ENCODE measurements around the gene ZFHX3. TPM values are rescaled to one million over a fixed set of nuclear protein-coding genes. Genes with fewer than 3 reads are reported as not detected.

The ZFHX3 gene
- total and polyA plus RNA-seq, 10 of the 15 experiments (the other 5 are each of a cell fraction or from before 2014, with no cell fraction given): 0.68 to 8.6 (median 2.0) TPM

DNA sequence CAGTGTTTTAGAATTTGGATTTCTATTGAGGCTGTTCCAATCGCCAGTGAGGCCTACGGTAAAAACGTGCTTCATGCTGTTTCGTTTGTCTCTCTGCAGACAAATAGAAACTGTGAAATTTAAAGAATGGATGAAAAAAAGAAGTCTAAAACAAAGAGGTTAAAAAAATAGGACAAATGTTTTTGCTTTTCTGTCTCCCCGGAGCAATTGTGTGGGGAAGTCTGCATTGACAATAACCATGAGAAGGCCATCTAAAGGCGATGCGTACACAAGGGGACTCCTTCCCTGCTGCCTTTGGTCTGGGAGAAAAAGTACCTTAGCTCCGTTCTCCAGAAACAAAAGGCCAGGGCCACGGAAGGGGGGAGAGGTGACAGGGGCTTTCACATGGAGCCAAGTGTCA lies 4.6 kb upstream of the ZFHX3 start:
- CTCF ChIA-PET: interaction anchor here (1.4 kb wide), 1 partner anchor 220 kb away, joined by 4 read pairs; no protein-coding TSS in a partner anchor
- Histone ChIP-seq H3K9ac (ENCODE audit: control insufficient read depth, insufficient read depth, low read length) (no peak overlapping the region), H4K20me1 (ENCODE audit: control insufficient read depth, insufficient read depth) (no peaks in the 10 kb centered on the region), H2AFZ (ENCODE audit: control insufficient read depth, low read depth, low read length) (no peak overlapping the region), H3K27ac (ENCODE audit: control insufficient read depth, insufficient read depth) (no peak overlapping the region), H3K36me3 (ENCODE audit: control insufficient read depth in 2 of 2, insufficient read depth in 2 of 2, low read length in 1 of 2) (no peaks in the 10 kb centered on the region), H3K27me3 (replicated peaks in 1 of 2; ENCODE audit: control insufficient read depth in 2 of 2, insufficient read depth in 2 of 2, low read length in 1 of 2) (no peaks in the 10 kb centered on the region), H3K4me2 (ENCODE audit: control insufficient read depth, insufficient read depth) (no peak overlapping the region), H3K9me3 (replicated peaks; ENCODE audit: control insufficient read depth, insufficient read depth, low read length) (no peaks in the 10 kb centered on the region), H3K4me3 (no peak overlapping the region), H3K4me1 (ENCODE audit: control insufficient read depth, insufficient read depth, low read length) (peaks cover 19% of the 10 kb centered on the region), H3K79me2 (ENCODE audit: control insufficient read depth, insufficient read depth, low read length) (peaks cover 4% of the 10 kb centered on the region)
- no peak for ATAC-seq
- WGBS (ENCODE audit: insufficient coverage, insufficient replicate concordance, low lambda C conversion rate, missing lambda C conversion rate): 94% methylated on average over 9 of the region's 9 CpGs
- no peak for FAIRE-seq
- intact Hi-C loops (cut with micrococcal nuclease; ENCODE audit: unreplicated experiment) (no loop called here), in situ Hi-C loops (cut with MboI) (no loop called here)
- SMC1A ChIA-PET (ENCODE audit: uncharacterized antibody, unreplicated experiment): interaction anchor here (3.8 kb wide), 1 partner anchor 220 kb away, joined by 16 read pairs; no protein-coding TSS in a partner anchor
- no TSS peak for BruUV-seq (replicated peaks)
- POLR2A ChIA-PET: no interaction called here
- DNase-seq (ENCODE audit: low read depth, low spot score): no peak
- RAD21 ChIA-PET (ENCODE audit: unreplicated experiment): no interaction called here
- no peak for TF ChIP-seq BRCA1 (IDR thresholded peaks at IDR 0.05; ENCODE audit: low read depth, low read length)
- TF ChIP-seq, protein P1, sequence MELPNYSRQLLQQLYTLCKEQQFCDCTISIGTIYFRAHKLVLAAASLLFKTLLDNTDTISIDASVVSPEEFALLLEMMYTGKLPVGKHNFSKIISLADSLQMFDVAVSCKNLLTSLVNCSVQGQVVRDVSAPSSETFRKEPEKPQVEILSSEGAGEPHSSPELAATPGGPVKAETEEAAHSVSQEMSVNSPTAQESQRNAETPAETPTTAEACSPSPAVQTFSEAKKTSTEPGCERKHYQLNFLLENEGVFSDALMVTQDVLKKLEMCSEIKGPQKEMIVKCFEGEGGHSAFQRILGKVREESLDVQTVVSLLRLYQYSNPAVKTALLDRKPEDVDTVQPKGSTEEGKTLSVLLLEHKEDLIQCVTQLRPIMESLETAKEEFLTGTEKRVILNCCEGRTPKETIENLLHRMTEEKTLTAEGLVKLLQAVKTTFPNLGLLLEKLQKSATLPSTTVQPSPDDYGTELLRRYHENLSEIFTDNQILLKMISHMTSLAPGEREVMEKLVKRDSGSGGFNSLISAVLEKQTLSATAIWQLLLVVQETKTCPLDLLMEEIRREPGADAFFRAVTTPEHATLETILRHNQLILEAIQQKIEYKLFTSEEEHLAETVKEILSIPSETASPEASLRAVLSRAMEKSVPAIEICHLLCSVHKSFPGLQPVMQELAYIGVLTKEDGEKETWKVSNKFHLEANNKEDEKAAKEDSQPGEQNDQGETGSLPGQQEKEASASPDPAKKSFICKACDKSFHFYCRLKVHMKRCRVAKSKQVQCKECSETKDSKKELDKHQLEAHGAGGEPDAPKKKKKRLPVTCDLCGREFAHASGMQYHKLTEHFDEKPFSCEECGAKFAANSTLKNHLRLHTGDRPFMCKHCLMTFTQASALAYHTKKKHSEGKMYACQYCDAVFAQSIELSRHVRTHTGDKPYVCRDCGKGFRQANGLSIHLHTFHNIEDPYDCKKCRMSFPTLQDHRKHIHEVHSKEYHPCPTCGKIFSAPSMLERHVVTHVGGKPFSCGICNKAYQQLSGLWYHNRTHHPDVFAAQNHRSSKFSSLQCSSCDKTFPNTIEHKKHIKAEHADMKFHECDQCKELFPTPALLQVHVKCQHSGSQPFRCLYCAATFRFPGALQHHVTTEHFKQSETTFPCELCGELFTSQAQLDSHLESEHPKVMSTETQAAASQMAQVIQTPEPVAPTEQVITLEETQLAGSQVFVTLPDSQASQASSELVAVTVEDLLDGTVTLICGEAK (IDR thresholded peaks at IDR 0.05; ENCODE audit: borderline replicate concordance): no peak
- TF ChIP-seq ZNF207 (IDR thresholded peaks at IDR 0.05; ENCODE audit: borderline replicate concordance): no peak
- no peak for TF ChIP-seq RFX5 (IDR thresholded peaks at IDR 0.05; ENCODE audit: low read depth, low read length)
- TF ChIP-seq, protein P2, sequence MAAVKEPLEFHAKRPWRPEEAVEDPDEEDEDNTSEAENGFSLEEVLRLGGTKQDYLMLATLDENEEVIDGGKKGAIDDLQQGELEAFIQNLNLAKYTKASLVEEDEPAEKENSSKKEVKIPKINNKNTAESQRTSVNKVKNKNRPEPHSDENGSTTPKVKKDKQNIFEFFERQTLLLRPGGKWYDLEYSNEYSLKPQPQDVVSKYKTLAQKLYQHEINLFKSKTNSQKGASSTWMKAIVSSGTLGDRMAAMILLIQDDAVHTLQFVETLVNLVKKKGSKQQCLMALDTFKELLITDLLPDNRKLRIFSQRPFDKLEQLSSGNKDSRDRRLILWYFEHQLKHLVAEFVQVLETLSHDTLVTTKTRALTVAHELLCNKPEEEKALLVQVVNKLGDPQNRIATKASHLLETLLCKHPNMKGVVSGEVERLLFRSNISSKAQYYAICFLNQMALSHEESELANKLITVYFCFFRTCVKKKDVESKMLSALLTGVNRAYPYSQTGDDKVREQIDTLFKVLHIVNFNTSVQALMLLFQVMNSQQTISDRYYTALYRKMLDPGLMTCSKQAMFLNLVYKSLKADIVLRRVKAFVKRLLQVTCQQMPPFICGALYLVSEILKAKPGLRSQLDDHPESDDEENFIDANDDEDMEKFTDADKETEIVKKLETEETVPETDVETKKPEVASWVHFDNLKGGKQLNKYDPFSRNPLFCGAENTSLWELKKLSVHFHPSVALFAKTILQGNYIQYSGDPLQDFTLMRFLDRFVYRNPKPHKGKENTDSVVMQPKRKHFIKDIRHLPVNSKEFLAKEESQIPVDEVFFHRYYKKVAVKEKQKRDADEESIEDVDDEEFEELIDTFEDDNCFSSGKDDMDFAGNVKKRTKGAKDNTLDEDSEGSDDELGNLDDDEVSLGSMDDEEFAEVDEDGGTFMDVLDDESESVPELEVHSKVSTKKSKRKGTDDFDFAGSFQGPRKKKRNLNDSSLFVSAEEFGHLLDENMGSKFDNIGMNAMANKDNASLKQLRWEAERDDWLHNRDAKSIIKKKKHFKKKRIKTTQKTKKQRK (IDR thresholded peaks at IDR 0.05; ENCODE audit: low read depth, low read length): no peak
- TF ChIP-seq, protein P3, sequence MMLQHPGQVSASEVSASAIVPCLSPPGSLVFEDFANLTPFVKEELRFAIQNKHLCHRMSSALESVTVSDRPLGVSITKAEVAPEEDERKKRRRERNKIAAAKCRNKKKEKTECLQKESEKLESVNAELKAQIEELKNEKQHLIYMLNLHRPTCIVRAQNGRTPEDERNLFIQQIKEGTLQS (IDR thresholded peaks at IDR 0.05; ENCODE audit: borderline replicate concordance, extremely low read depth, low read depth, low read length): no peak
- no peak for TF ChIP-seq YBX1 (IDR thresholded peaks at IDR 0.05)
- TF ChIP-seq SIN3A (IDR thresholded peaks at IDR 0.05; ENCODE audit: low read depth, low read length): no peak
- TF ChIP-seq, protein P4, sequence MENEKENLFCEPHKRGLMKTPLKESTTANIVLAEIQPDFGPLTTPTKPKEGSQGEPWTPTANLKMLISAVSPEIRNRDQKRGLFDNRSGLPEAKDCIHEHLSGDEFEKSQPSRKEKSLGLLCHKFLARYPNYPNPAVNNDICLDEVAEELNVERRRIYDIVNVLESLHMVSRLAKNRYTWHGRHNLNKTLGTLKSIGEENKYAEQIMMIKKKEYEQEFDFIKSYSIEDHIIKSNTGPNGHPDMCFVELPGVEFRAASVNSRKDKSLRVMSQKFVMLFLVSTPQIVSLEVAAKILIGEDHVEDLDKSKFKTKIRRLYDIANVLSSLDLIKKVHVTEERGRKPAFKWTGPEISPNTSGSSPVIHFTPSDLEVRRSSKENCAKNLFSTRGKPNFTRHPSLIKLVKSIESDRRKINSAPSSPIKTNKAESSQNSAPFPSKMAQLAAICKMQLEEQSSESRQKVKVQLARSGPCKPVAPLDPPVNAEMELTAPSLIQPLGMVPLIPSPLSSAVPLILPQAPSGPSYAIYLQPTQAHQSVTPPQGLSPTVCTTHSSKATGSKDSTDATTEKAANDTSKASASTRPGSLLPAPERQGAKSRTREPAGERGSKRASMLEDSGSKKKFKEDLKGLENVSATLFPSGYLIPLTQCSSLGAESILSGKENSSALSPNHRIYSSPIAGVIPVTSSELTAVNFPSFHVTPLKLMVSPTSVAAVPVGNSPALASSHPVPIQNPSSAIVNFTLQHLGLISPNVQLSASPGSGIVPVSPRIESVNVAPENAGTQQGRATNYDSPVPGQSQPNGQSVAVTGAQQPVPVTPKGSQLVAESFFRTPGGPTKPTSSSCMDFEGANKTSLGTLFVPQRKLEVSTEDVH (IDR thresholded peaks at IDR 0.05; ENCODE audit: low read depth, partially characterized antibody): no peak
- TF ChIP-seq, protein P5, sequence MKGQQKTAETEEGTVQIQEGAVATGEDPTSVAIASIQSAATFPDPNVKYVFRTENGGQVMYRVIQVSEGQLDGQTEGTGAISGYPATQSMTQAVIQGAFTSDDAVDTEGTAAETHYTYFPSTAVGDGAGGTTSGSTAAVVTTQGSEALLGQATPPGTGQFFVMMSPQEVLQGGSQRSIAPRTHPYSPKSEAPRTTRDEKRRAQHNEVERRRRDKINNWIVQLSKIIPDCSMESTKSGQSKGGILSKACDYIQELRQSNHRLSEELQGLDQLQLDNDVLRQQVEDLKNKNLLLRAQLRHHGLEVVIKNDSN (IDR thresholded peaks at IDR 0.05; ENCODE audit: borderline replicate concordance, extremely low read length, insufficient read depth, low read depth, low read length): no peak
- no peak for TF ChIP-seq PAX8 (IDR thresholded peaks at IDR 0.05)
